ENCODE data around the gene DENND2C. TPM values are rescaled to one million over a fixed set of nuclear protein-coding genes. Genes with fewer than 3 reads are reported as not detected.

Gene DENND2C
- total RNA-seq, 2 experiments from 2014 or later: 0.47 to 0.93 TPM

DNA sequence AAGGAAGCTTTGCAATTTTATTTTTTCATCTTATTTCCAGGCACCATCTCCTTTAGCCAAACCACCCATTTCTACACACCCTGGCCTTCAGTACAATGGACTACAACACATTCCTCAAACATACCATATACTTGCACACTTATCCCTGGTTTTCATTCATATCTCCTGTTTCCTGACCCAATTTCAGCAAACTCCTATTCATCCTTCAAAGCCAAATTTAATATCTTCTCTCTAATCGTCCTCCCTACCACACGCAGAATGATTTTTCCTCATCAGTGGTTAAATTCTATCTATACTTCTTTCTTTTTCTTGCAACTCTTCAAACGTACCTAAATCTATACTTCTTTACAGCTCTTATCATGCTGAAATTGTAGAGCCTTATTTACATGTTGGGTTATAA is 2.9 kb downstream of the DENND2C start:
- Histone ChIP-seq H3K9me2 (ENCODE audit: insufficient read depth, low read length) (no peaks in the 10 kb centered on the region), H3K36me3 (ENCODE audit: insufficient read depth, low read length) (no peaks in the 10 kb centered on the region), H3K9me3 (ENCODE audit: low read length) (no peaks in the 10 kb centered on the region), H3K4me1 (ENCODE audit: insufficient read depth, low read length, poor library complexity, severe bottlenecking) (peaks cover 4% of the 10 kb centered on the region), H4K20me1 (ENCODE audit: insufficient read depth, low read length) (no peaks in the 10 kb centered on the region), H3K4me2 (ENCODE audit: low read length) (no peak overlapping the region), H3K4me3 (ENCODE audit: low read depth, low read length, poor library complexity, severe bottlenecking) (no peak overlapping the region), H2AFZ (ENCODE audit: low read length) (no peak overlapping the region), H3K27ac (ENCODE audit: low read depth, low read length, poor library complexity, severe bottlenecking) (no peak overlapping the region), H3K79me2 (ENCODE audit: insufficient read depth, low read depth, low read length) (no peaks in the 10 kb centered on the region)
- DNase-seq (ENCODE audit: low spot score): no peak
- intact Hi-C loops (cut with micrococcal nuclease; ENCODE audit: unreplicated experiment): no loop called here
- CTCF ChIA-PET (ENCODE audit: unreplicated experiment): no interaction called here
- POLR2A ChIA-PET: interaction anchor here (1.2 to 1.5 kb wide), 2 partner anchors 15 to 18 kb away, joined by 3 to 4 read pairs; no protein-coding TSS in a partner anchor
- TF ChIP-seq CTCF (conservative IDR thresholded peaks at IDR 0.05; ENCODE audit: low read length) (no peak), EZH2phosphoT487 (IDR thresholded peaks at IDR 0.05; ENCODE audit: borderline replicate concordance, low read depth, low read length) (no peak)
- BruUV-seq (replicated peaks): no TSS peak

GRCh38 chr1:114660238-114660637 is 9.6 kb downstream of the DENND2C start:
- Histone ChIP-seq H3K4me1 (ENCODE audit: insufficient read depth, low read length, poor library complexity, severe bottlenecking) (no peaks in the 10 kb centered on the region), H3K36me3 (ENCODE audit: insufficient read depth, low read length) (no peaks in the 10 kb centered on the region), H3K27ac (ENCODE audit: low read depth, low read length, poor library complexity, severe bottlenecking) (no peak overlapping the region), H3K4me3 (ENCODE audit: low read depth, low read length, poor library complexity, severe bottlenecking) (no peak overlapping the region), H3K4me2 (ENCODE audit: low read length) (no peak overlapping the region), H2AFZ (ENCODE audit: low read length) (no peak overlapping the region), H4K20me1 (ENCODE audit: insufficient read depth, low read length) (no peaks in the 10 kb centered on the region), H3K9me3 (ENCODE audit: low read length) (no peaks in the 10 kb centered on the region), H3K9me2 (ENCODE audit: insufficient read depth, low read length) (no peaks in the 10 kb centered on the region), H3K79me2 (ENCODE audit: insufficient read depth, low read depth, low read length) (no peaks in the 10 kb centered on the region)
- intact Hi-C loops (cut with micrococcal nuclease; ENCODE audit: unreplicated experiment): no loop called here
- BruUV-seq (replicated peaks): no TSS peak
- no peak for TF ChIP-seq CTCF (conservative IDR thresholded peaks at IDR 0.05; ENCODE audit: low read length)
- no peak for TF ChIP-seq EZH2phosphoT487 (IDR thresholded peaks at IDR 0.05; ENCODE audit: borderline replicate concordance, low read depth, low read length)
- ChIA-PET CTCF (ENCODE audit: unreplicated experiment) (interaction anchor here (0.5 kb wide), 1 partner anchor 124 kb away, joined by 3 read pairs; no protein-coding TSS in a partner anchor), POLR2A (no interaction called here)
- DNase-seq (ENCODE audit: low spot score): no peak

GRCh38 chr1:114651893-114652292 is 18.0 kb downstream of the DENND2C start:
- H3K9me2 ChIP-seq (ENCODE audit: insufficient read depth, low read length): no peaks in the 10 kb centered on the region
- no TSS peak for BruUV-seq (replicated peaks)
- CTCF ChIA-PET (ENCODE audit: unreplicated experiment): no interaction called here

More at GRCh38 chr1:114651893-114652292, 18.0 kb downstream of the DENND2C start:
- H3K27ac ChIP-seq (ENCODE audit: low read depth, low read length, poor library complexity, severe bottlenecking): no peak overlapping the region
- intact Hi-C loops (cut with micrococcal nuclease; ENCODE audit: unreplicated experiment): no loop called here
- H4K20me1 ChIP-seq (ENCODE audit: insufficient read depth, low read length): no peaks in the 10 kb centered on the region
- no peak for DNase-seq (ENCODE audit: low spot score)
- no peak for TF ChIP-seq CTCF (conservative IDR thresholded peaks at IDR 0.05; ENCODE audit: low read length)
- no peak for TF ChIP-seq EZH2phosphoT487 (IDR thresholded peaks at IDR 0.05; ENCODE audit: borderline replicate concordance, low read depth, low read length)
- H3K9me3 ChIP-seq (ENCODE audit: low read length): no peaks in the 10 kb centered on the region
- no peaks in the 10 kb centered on the region for H3K4me1 ChIP-seq (ENCODE audit: insufficient read depth, low read length, poor library complexity, severe bottlenecking)
- H3K4me2 ChIP-seq (ENCODE audit: low read length): no peak overlapping the region
- H3K4me3 ChIP-seq (ENCODE audit: low read depth, low read length, poor library complexity, severe bottlenecking): no peak overlapping the region
- no peak overlapping the region for H2AFZ ChIP-seq (ENCODE audit: low read length)
- H3K79me2 ChIP-seq (ENCODE audit: insufficient read depth, low read depth, low read length): no peaks in the 10 kb centered on the region
- POLR2A ChIA-PET: interaction anchor here (0.7 kb wide), 1 partner anchor 15 kb away, joined by 3 read pairs; no protein-coding TSS in a partner anchor
- no peaks in the 10 kb centered on the region for H3K36me3 ChIP-seq (ENCODE audit: insufficient read depth, low read length)

Measured in OCI-LY7 (cell line).